Activated CD4-positive, alpha-beta T cell treated with anti-CD3 and anti-CD28 coated beads, Interleukin-2, amount 50 U/mL, for 4 hours (primary cell): Measurements from ENCODE around the gene PCMTD2.
"Not testable (repeated sequence)": the region's sequence is repeated elsewhere in the genome, so short reads cannot be mapped to it uniquely, and the experiment has no call there.

Source experiments
- DNase-seq, 2 experiments: peaks; one replicate each; pipeline ENCODE4 v3.0.0-alpha.2; 2020

PCMTD2 gene

DNA sequence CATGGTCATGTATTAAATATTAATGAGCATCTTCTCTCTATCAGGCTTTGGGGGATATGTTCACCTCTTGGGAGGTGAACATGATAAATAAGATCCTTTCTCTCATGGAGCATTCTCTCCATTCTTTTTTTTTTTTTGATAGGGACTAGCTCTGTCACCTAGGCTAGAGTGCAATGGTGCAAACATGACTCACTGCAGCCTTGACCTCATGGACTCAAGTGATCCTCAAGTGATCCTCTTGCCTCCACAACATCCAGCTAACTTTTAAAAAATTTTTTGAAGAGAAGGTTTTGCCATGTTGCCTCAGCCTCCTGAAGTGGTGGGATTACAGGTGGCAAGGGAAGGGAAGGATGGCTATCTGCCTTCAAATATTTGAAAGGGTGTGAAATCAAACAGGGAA is 59.8 kb downstream of the PCMTD2 start:
- DNase-seq, result not testable (repeated sequence)

DNA sequence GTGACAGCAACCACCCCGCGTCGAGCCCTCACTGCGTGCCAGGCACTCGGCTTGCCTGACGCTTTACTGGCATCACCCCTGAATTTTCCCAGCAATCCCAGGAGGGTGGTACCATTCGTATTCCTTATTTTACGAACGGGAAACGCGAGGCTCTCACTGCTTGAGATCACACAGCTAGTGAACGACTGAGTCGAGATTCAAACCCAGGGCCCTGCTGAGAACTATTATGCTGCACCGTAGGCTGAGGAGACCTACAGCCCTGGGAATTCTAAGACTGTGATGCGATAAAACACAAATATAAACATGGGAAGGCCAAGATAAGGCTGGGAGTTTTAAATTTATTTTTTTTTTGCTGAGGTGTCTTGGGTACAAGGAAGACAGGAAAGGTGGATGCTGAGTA is 60.3 kb downstream of the PCMTD2 start:
- DNase-seq, result not testable (repeated sequence)

DNA sequence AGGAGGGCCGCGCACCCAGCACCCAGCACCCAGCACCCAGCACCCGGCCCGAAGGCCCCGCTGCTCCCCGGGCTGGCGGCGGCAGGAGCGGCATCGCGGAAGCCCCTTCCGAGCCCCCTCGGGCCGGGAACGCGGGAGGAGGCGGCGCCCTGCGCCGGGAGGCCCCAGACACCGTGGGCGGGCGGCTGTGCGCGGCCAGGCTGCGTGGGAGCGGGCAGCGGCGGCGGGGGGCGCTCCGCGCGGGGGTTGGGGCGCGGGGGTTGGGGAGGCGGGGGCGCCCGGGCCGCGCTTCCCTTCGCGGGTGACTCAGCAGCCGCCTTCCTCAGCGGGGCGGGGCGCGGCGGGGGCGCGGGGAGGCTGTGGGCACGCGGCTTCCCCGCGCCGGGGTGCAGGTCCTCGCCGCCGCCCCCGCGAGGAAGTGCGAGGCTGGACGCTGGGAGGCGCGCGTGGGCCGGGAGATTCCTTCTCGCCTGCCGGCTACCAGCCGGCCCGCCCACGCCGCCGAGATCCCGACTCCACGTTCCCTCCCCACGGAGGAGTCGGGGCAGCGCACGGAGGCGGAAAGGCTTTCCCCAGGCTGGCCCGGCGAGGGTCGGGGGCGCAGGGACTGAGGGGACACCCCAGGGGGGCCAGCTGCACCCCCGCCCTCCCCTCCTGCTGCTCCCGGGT is 61.0 kb downstream of the PCMTD2 start:
- DNase-seq, result peak; percentile 68 to 75

DNA sequence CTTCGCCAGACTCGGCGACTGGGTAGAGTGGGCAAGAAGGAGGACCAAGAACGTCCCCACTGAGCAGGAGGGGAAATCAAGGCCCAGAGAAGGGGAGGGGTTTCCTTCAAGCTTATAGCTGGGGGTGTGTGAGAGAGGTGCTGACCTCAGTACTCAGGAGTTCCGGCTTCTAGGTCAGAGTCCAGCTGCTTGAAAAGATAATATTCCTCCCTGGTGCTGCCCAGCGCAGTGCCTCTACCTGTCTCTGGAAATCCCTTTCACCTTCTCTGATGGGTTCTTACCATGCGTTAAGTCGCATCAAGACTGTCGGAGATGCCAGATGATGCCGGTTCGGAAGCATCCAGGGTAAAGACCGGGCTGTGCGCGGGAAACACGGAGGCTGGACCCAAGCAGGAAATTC is 61.8 kb downstream of the PCMTD2 start:
- not testable (repeated sequence) for DNase-seq

DNA sequence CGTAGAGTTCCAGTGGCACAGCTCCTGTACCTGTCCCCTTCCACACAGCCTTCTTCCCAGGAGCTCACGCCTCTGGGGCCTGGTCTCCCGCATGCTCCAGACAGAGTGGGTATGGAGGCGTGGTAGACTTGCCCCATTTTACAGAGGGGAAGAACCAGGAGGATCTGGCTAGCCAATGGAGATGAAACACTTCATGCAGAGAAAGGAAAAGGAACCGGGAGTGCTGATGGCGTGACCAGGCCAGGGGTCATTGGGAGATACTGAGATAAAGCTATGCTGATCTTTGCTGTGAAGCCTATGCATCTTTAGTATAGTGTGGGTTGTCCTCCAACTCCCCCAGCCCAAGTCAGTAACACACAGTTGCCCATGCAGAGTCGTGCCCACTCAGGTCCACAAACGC is 62.5 kb downstream of the PCMTD2 start:
- DNase-seq, result not testable (repeated sequence)

DNA sequence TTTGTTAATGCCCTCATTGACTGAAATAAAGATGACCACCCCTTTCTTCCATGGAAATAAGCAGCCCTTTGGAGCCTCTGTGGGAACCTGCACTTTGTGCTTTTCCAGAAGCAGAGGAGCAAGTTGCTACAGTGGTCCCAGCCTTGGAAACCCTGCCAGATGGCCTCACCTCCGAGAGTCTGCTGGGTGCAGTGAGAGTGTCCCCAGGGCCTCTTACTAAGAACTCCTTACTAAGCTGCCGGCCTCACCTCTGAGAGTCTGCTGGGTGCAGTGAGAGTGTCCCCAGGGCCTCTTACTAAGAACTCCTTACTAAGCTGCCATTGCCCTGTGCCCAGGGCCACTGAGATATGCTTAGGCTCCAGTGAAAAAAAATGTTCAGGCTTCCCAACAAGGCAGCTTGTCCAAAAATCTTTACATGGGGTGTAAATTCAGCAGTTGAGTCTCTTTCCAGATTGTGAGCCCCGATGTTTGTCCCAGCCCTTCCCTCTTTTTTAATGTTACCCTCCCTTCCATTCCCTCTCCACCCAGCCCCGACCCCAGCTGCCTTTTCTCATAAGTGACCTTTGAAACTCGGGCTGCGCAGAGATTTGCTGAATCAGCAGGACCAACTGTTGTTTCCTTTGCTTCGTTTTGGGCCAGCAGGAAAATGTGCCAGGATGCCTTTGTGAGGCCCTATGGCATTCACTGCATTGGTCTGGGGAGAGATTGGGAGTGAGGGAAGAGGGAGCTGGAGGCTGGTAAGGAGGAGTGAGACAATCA is 66.7 kb downstream of the PCMTD2 start:
- not testable (repeated sequence) for DNase-seq
